IMR-90 (cell line): Measurements from ENCODE around the gene UBXN11. TPM values are rescaled to one million over a fixed set of nuclear protein-coding genes. Genes with fewer than 3 reads are reported as not detected.

Experiments used
- ATAC-seq: fragments of 200-7000 bp; cut with Tn5 transposase; 2 replicates; pipeline ENCODE4 v1.9.1; 2020; ENCODE audit warnings: low read depth, mild to moderate bottlenecking, moderate library complexity
- BruUV-seq: library from RNA; stranded (reverse); fragments of 400-500 nt; replicated peaks from 2 replicates; lab custom pipeline; 2021; lab: Mats Ljungman, UMichigan
- CTCF ChIA-PET: fragments of 300-600 bp; formaldehyde crosslinking; extraction: SDS; loops from one replicate; lab custom pipeline; 2021; ENCODE audit warnings: antibody characterized with exemption; lab: Yijun Ruan, JAX
- POLR2A ChIA-PET: fragments of 300-600 bp; sonication (Branson Sonifier 250); formaldehyde crosslinking; loops from one replicate; lab custom pipeline; 2022; ENCODE audit warnings: antibody characterized with exemption; ENCODE audit not compliant: unreplicated experiment; lab: Charles Lee
- DNase-seq: peaks from one replicate; pipeline ENCODE4 v3.0.0; 2013
- H2AFZ ChIP-seq: replicated peaks from 2 replicates; pipeline ENCODE3; 2013; ENCODE audit warnings: low read length, mild to moderate bottlenecking; ENCODE audit not compliant: poor library complexity
- H2AK5ac ChIP-seq: 2 replicates; pipeline ENCODE4 v1.6.1; 2013; ENCODE audit warnings: low read depth, low read length, inconsistent platforms
- H2AK9ac ChIP-seq: replicated peaks from 2 replicates; pipeline ENCODE3; 2013; ENCODE audit warnings: mild to moderate bottlenecking, low read depth, low read length, moderate library complexity; ENCODE audit not compliant: poor library complexity
- H2BK120ac ChIP-seq: 2 replicates; pipeline ENCODE4 v1.6.1; 2013; ENCODE audit warnings: low read depth, low read length, inconsistent platforms
- H2BK15ac ChIP-seq: 3 replicates; pipeline ENCODE4 v1.6.1; 2013; ENCODE audit warnings: low read depth, low read length, inconsistent platforms
- H2BK20ac ChIP-seq: 2 replicates; pipeline ENCODE4 v1.6.1; 2013; ENCODE audit warnings: low read depth, mild to moderate bottlenecking, inconsistent platforms, low read length, moderate library complexity
- H2BK5ac ChIP-seq: 2 replicates; pipeline ENCODE4 v1.6.1; 2013; ENCODE audit warnings: mild to moderate bottlenecking, low read depth, low read length, inconsistent platforms; ENCODE audit not compliant: poor library complexity, severe bottlenecking
- H3K14ac ChIP-seq: replicated peaks from 2 replicates; pipeline ENCODE4 v1.6.1; 2013; ENCODE audit warnings: low read depth, low read length, inconsistent platforms
- H3K18ac ChIP-seq: 2 replicates; pipeline ENCODE4 v1.6.1; 2013; ENCODE audit warnings: low read depth, low read length, control low read depth
- H3K23ac ChIP-seq: 2 replicates; pipeline ENCODE4 v1.6.1; 2013; ENCODE audit warnings: low read depth, low read length, inconsistent platforms
- H3K27ac ChIP-seq: 2 replicates; pipeline ENCODE4 v1.5.1; 2013; ENCODE audit warnings: mild to moderate bottlenecking, control low read depth, low read length; ENCODE audit not compliant: insufficient read depth
- H3K27me3 ChIP-seq: 2 replicates; pipeline ENCODE4 v1.6.1; 2013; ENCODE audit warnings: low read length; ENCODE audit not compliant: control insufficient read depth, insufficient read depth
- H3K36me3 ChIP-seq: 2 replicates; pipeline ENCODE4 v1.6.1; 2013; ENCODE audit warnings: low read length, mixed read lengths; ENCODE audit not compliant: control insufficient read depth, insufficient read depth
- H3K4ac ChIP-seq: 2 replicates; pipeline ENCODE4 v1.6.1; 2013; ENCODE audit warnings: low read depth, low read length, inconsistent platforms
- H3K4me1 ChIP-seq: 2 replicates; pipeline ENCODE4 v1.6.1; 2013; ENCODE audit warnings: low read length, mixed read lengths; ENCODE audit not compliant: control insufficient read depth, insufficient read depth
- H3K4me2 ChIP-seq: 2 replicates; pipeline ENCODE4 v1.6.1; 2013; ENCODE audit warnings: low read depth, mild to moderate bottlenecking, control low read depth, low read length, moderate library complexity
- H3K4me3 ChIP-seq: 2 replicates; pipeline ENCODE4 v1.5.1; 2013; ENCODE audit warnings: low read depth, mild to moderate bottlenecking, control low read depth, low read length, moderate library complexity; ENCODE audit not compliant: insufficient read depth
- H3K56ac ChIP-seq: 2 replicates; pipeline ENCODE4 v1.6.1; 2013; ENCODE audit warnings: low read length, inconsistent platforms; ENCODE audit not compliant: insufficient read depth; ENCODE audit errors: extremely low read depth
- H3K79me1 ChIP-seq, 2 experiments: 2 replicates each; pipeline ENCODE4 v1.6.1; 2013; ENCODE audit warnings: low read length in 2 of 2, inconsistent platforms in 1 of 2, low read depth in 1 of 2
- H3K9ac ChIP-seq: 2 replicates; pipeline ENCODE4 v1.6.1; 2013; ENCODE audit warnings: low read depth, low read length, control low read depth
- H3K9me1 ChIP-seq: 2 replicates; pipeline ENCODE4 v1.6.1; 2013; ENCODE audit warnings: low read length, inconsistent platforms; ENCODE audit not compliant: insufficient read depth
- H3K9me3 ChIP-seq: 2 replicates; pipeline ENCODE4 v1.6.1; 2013; ENCODE audit warnings: low read length; ENCODE audit not compliant: control insufficient read depth, insufficient read depth
- H4K20me1 ChIP-seq: 2 replicates; pipeline ENCODE4 v1.6.1; 2013; ENCODE audit warnings: low read length, inconsistent platforms; ENCODE audit not compliant: insufficient read depth
- H4K5ac ChIP-seq: 2 replicates; pipeline ENCODE4 v1.6.1; 2013; ENCODE audit warnings: mild to moderate bottlenecking, low read depth, low read length, control low read depth
- H4K8ac ChIP-seq, 2 experiments: 2 replicates each; pipeline ENCODE4 v1.6.1; 2013; ENCODE audit warnings: low read depth in 2 of 2, low read length in 2 of 2, control low read depth in 1 of 2, inconsistent platforms in 1 of 2
- H4K91ac ChIP-seq: 2 replicates; pipeline ENCODE4 v1.6.1; 2013; ENCODE audit warnings: low read depth, low read length, inconsistent platforms; ENCODE audit not compliant: insufficient read depth
- BHLHE40 ChIP-seq: fragments of 150-350 bp; IDR thresholded peaks from 2 replicates; pipeline ENCODE4 v1.6.1; 2016; ENCODE audit warnings: mild to moderate bottlenecking, low read depth, low read length
- CEBPB ChIP-seq: IDR thresholded peaks from 2 replicates; pipeline ENCODE4 v1.6.1; 2012; ENCODE audit warnings: low read depth, low read length, improper control_type of control experiment
- FOS ChIP-seq: fragments of 150-350 bp; IDR thresholded peaks from 2 replicates; pipeline ENCODE4 v1.6.1; 2016; ENCODE audit warnings: low read depth, low read length
- MAFK ChIP-seq: IDR thresholded peaks from 2 replicates; pipeline ENCODE4 v1.6.1; 2012; ENCODE audit warnings: low read depth, low read length, improper control_type of control experiment
- MXI1 ChIP-seq: IDR thresholded peaks from 2 replicates; pipeline ENCODE4 v1.6.1; 2012; ENCODE audit warnings: low read depth, mild to moderate bottlenecking, low read length, moderate library complexity, borderline replicate concordance
- NFE2L2 ChIP-seq: fragments of 150-350 bp; IDR thresholded peaks from 2 replicates; pipeline ENCODE4 v1.6.1; 2016; ENCODE audit warnings: low read depth, mild to moderate bottlenecking, low read length
- POLR2A ChIP-seq: IDR thresholded peaks from 2 replicates; pipeline ENCODE4 v1.6.1; 2012; ENCODE audit warnings: mild to moderate bottlenecking, low read depth, low read length
- SMC3 ChIP-seq: fragments of 150-350 bp; IDR thresholded peaks from 2 replicates; pipeline ENCODE4 v1.6.1; 2016; ENCODE audit warnings: low read depth, mild to moderate bottlenecking, antibody characterized with exemption, low read length, moderate library complexity
- WGBS, 2 experiments: methylation state at CpG; one replicate each; pipeline versions ENCODE4 v1.1.5 to v1.1.7; 2013; ENCODE audit warnings: missing lambda C conversion rate in 2 of 2; ENCODE audit not compliant: insufficient read length in 1 of 2; ENCODE audit errors: extremely low coverage in 2 of 2; 5-methylcytosine and 5-hydroxymethylcytosine counted together
- dilution Hi-C: fragments of 300-500 bp; cut with HindIII; formaldehyde crosslinking; loops from one replicate; pipeline ENCODE4 v1.14.3; 2018; ENCODE audit warnings: low sequenced_read_pairs; ENCODE audit not compliant: unreplicated experiment
- in situ Hi-C: fragments of 300-500 bp; cut with MboI; formaldehyde crosslinking; loops from 3 replicates; pipeline ENCODE4 v1.14.3; 2019; ENCODE audit warnings: low sequenced_read_pairs, inconsistent platforms, mixed read lengths
- intact Hi-C: fragments of 100-400 bp; cut with micrococcal nuclease; formaldehyde crosslinking; loops from 2 replicates; pipeline ENCODE4 v1.10.0; 2022
- polyA plus RNA-seq, 3 experiments: library from polyadenylated mRNA; depleted of rRNA; stranded (reverse); fragments of >200 nt; gene quantifications; 2 replicates each; pipeline ENCODE4 v1.2.3, GENCODE V29; 2012; ENCODE audit warnings: low replicate concordance in 1 of 3
- total RNA-seq: library from RNA; depleted of rRNA; stranded (reverse); fragments of >200 nt; gene quantifications from 2 replicates; pipeline ENCODE4 v1.2.3, GENCODE V29; 2012
- TF ChIP-seq, protein P1 (sequence below): fragments of 150-350 bp; IDR thresholded peaks from 2 replicates; pipeline ENCODE4 v1.6.1; 2016; ENCODE audit warnings: low read depth, mild to moderate bottlenecking, low read length, moderate library complexity, borderline replicate concordance
- TF ChIP-seq, protein P2 (sequence below): conservative IDR thresholded peaks from 2 replicates; pipeline ENCODE4 v1.5.1; 2012; ENCODE audit warnings: mild to moderate bottlenecking, low read depth, low read length, improper control_type of control experiment

UBXN11 gene
- total and polyA plus RNA-seq, 2 of the 4 experiments (the other 2 are of a cell fraction) = 5.2 to 17.0 TPM

DNA sequence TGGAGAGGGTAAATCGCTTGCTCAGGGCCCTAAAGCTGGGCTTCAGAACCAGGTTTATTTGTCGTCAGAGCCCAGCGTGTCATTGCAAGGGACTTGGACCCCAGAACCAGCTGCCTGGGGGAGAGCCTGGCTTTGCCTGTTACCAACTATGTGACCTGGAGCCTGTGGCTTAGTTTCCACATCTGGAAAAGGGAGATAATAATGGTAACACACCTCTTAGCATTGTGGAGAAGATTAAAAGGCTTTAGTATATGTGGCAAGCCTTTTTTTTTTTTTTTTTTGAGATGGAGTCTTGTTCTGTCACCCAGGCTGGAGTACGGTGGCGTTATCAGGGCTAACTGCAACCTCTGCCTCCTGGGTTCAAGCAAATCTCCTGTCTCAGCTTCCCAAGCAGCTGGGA lies 23.8 kb upstream of the UBXN11 start:
- in situ Hi-C loops (no loop called here), intact Hi-C loops (no loop called here), dilution Hi-C loops (no loop called here)
- Histone ChIP-seq H3K4me1 (no peaks in the 10 kb centered on the region), H3K79me1 (no peaks in the 10 kb centered on the region), H3K56ac (no peak overlapping the region), H2BK15ac (no peak overlapping the region), H3K9me1 (no peaks in the 10 kb centered on the region), H3K9ac (no peak overlapping the region), H4K5ac (no peak overlapping the region), H3K27me3 (peaks cover 16% of the 10 kb centered on the region; the same call in 1 of the 2 replicates), H3K9me3 (no peaks in the 10 kb centered on the region), H2AK9ac (no peak overlapping the region), H3K27ac (no peak overlapping the region), H3K4ac (no peak overlapping the region), H3K14ac (no peak overlapping the region), H3K36me3 (no peaks in the 10 kb centered on the region), H4K8ac (no peak overlapping the region), H3K18ac (no peak overlapping the region), H2AK5ac (no peak overlapping the region), H2BK120ac (no peak overlapping the region), H4K91ac (no peak overlapping the region), H3K4me2 (no peak overlapping the region), H3K4me3 (no peak overlapping the region), H2AFZ (no peak overlapping the region), H2BK20ac (no peak overlapping the region), H3K23ac (no peak overlapping the region), H2BK5ac (no peak overlapping the region), H4K20me1 (no peaks in the 10 kb centered on the region)
- TF ChIP-seq MAFK (no peak), CEBPB (no peak), NFE2L2 (no peak), BHLHE40 (no peak), SMC3 (no peak), POLR2A (no peak), FOS (no peak), MXI1 (no peak)
- TF ChIP-seq, protein P1, sequence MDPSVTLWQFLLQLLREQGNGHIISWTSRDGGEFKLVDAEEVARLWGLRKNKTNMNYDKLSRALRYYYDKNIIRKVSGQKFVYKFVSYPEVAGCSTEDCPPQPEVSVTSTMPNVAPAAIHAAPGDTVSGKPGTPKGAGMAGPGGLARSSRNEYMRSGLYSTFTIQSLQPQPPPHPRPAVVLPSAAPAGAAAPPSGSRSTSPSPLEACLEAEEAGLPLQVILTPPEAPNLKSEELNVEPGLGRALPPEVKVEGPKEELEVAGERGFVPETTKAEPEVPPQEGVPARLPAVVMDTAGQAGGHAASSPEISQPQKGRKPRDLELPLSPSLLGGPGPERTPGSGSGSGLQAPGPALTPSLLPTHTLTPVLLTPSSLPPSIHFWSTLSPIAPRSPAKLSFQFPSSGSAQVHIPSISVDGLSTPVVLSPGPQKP = no peak
- TF ChIP-seq, protein P2, sequence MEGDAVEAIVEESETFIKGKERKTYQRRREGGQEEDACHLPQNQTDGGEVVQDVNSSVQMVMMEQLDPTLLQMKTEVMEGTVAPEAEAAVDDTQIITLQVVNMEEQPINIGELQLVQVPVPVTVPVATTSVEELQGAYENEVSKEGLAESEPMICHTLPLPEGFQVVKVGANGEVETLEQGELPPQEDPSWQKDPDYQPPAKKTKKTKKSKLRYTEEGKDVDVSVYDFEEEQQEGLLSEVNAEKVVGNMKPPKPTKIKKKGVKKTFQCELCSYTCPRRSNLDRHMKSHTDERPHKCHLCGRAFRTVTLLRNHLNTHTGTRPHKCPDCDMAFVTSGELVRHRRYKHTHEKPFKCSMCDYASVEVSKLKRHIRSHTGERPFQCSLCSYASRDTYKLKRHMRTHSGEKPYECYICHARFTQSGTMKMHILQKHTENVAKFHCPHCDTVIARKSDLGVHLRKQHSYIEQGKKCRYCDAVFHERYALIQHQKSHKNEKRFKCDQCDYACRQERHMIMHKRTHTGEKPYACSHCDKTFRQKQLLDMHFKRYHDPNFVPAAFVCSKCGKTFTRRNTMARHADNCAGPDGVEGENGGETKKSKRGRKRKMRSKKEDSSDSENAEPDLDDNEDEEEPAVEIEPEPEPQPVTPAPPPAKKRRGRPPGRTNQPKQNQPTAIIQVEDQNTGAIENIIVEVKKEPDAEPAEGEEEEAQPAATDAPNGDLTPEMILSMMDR = no peak
- no peak for DNase-seq
- ChIA-PET POLR2A (no interaction called here), CTCF (no interaction called here)
- no peak for ATAC-seq
- no TSS peak for BruUV-seq
- WGBS, 2 experiments = 100% methylated on average over 2 of the region's 5 CpGs; no CpG with 5 or more reads in 1 of the 2 experiments
